Sigmoid colon (tissue), 7 donors: ENCODE measurements around the gene PLPP2. TPM values are rescaled to one million over a fixed set of nuclear protein-coding genes. Genes with fewer than 3 reads are reported as not detected.
A peak's percentile ranks its signal among the peaks of the same experiment; 100 is the strongest.

Experiments
- DNase-seq: peaks from one replicate; pipeline ENCODE4 v3.0.0-alpha.2; 2019
- H3K27ac ChIP-seq, 4 donors: fragments of 200-600 bp; sonication (generic); one replicate each; pipeline ENCODE4 v1.5.1; 2016 to 2019; ENCODE audit warnings: mild to moderate bottlenecking in 1 of 4
- H3K27me3 ChIP-seq, 3 donors: fragments of 200-600 bp; sonication (generic); one replicate each; pipeline ENCODE4 v1.5.1; 2019; ENCODE audit warnings: mild to moderate bottlenecking in 1 of 3
- H3K36me3 ChIP-seq, 4 donors: fragments of 200-600 bp; sonication (generic); one replicate each; pipeline ENCODE4 v1.5.1; 2016 to 2019
- H3K4me1 ChIP-seq, 4 donors: fragments of 200-600 bp; sonication (generic); one replicate each; pipeline ENCODE4 v1.5.1; 2017 to 2019
- H3K4me3 ChIP-seq, 4 donors: fragments of 200-600 bp; sonication (generic); one replicate each; pipeline ENCODE4 v1.5.1; 2017 to 2019; ENCODE audit warnings: mild to moderate bottlenecking in 2 of 4, moderate library complexity in 1 of 4
- H3K9me3 ChIP-seq, 4 donors: fragments of 200-600 bp in 3 of 4; sonication (generic) in 3 of 4; one replicate each; pipeline versions ENCODE4 v1.5.1 to v1.6.1; 2013 to 2019
- CTCF ChIP-seq, 4 experiments: fragments of 450-650 bp in 3 of 4; fragments of 200-600 bp in 1 of 4; IDR thresholded peaks; one replicate each; pipeline ENCODE4 v1.5.1; 2016 to 2019; ENCODE audit warnings: antibody characterized with exemption in 4 of 4, mild to moderate bottlenecking in 3 of 4, moderate library complexity in 2 of 4
- EP300 ChIP-seq, 4 donors: sonication (generic); formaldehyde crosslinking; IDR thresholded peaks; one replicate each; pipeline ENCODE4 v1.6.1; 2017; ENCODE audit warnings: antibody characterized with exemption in 4 of 4
- POLR2A ChIP-seq, 2 donors: fragments of 450-650 bp; IDR thresholded peaks; one replicate each; pipeline ENCODE4 v1.6.1; 2016; ENCODE audit warnings: antibody characterized with exemption in 2 of 2, mild to moderate bottlenecking in 2 of 2, moderate library complexity in 2 of 2
- POLR2AphosphoS5 ChIP-seq, 4 donors: sonication (generic); formaldehyde crosslinking; IDR thresholded peaks; one replicate each; pipeline ENCODE4 v1.6.1; 2017; ENCODE audit warnings: antibody characterized with exemption in 4 of 4
- WGBS, 2 donors: extraction: QIAGEN DNeasy Blood & Tissue Kit; methylation state at CpG; one replicate each; pipeline ENCODE4 v1.1.7; 2013; 5-methylcytosine and 5-hydroxymethylcytosine counted together
- intact Hi-C: fragments of 100-400 bp; cut with DNase I; formaldehyde crosslinking; loops from one replicate; pipeline ENCODE4 v1.15.1; 2023
- polyA plus RNA-seq, 3 donors: library from polyadenylated mRNA; stranded (reverse); fragments of 200-250 nt; gene quantifications; one replicate each; pipeline ENCODE4 v1.2.3, GENCODE V29; 2013
- total RNA-seq, 4 donors: library from RNA; depleted of rRNA; stranded (reverse); fragments of >200 nt; gene quantifications; one replicate each; pipeline ENCODE4 v1.1.0, GENCODE V29; 2016
- donor health status: healthy with polysubstance abuse.
- donor health status: Bipolar disorder and iron deficiency.
- donor health status: healthy.

PLPP2 gene
- total and polyA plus RNA-seq, 7 donors: 1.6 to 111 (median 3.6) TPM

GRCh38 chr19:326871-327270 lies 35.7 kb upstream of the PLPP2 start:
- intact Hi-C loops: no loop called here
- no peaks in the 10 kb centered on the region for H3K4me1 ChIP-seq
- TF ChIP-seq POLR2AphosphoS5 (IDR thresholded peaks at IDR 0.05) (no peak), POLR2A (IDR thresholded peaks at IDR 0.05) (no peak), EP300 (IDR thresholded peaks at IDR 0.05) (no peak), CTCF (IDR thresholded peaks at IDR 0.05) (no peak)
- WGBS, 2 donors: 91 to 97% methylated on average over 15 of the region's 15 CpGs
- peaks cover 21 to 98% (median 68%) of the 10 kb centered on the region in 4 donors for H3K36me3 ChIP-seq
- H3K27me3 ChIP-seq: no peaks in the 10 kb centered on the region
- peaks cover 0 to 8% (median 1%) of the 10 kb centered on the region in 4 donors for H3K9me3 ChIP-seq
- H3K27ac ChIP-seq: no peak overlapping the region
- peak; percentile 32 for DNase-seq
- no peak overlapping the region for H3K4me3 ChIP-seq

GRCh38 chr19:325937-326565 lies 34.8 kb upstream of the PLPP2 start:
- no peak for DNase-seq
- Histone ChIP-seq H3K9me3 (peaks cover 0 to 8% (median 1%) of the 10 kb centered on the region in 4 donors), H3K36me3 (peaks cover 18 to 97% (median 67%) of the 10 kb centered on the region in 4 donors), H3K4me3 (no peak overlapping the region), H3K27me3 (no peaks in the 10 kb centered on the region), H3K27ac (no peak overlapping the region), H3K4me1 (no peaks in the 10 kb centered on the region)
- intact Hi-C loops: no loop called here
- 91 to 97% methylated on average over 33 of the region's 33 CpGs for WGBS, 2 donors
- TF ChIP-seq CTCF (IDR thresholded peaks at IDR 0.05) (no peak), EP300 (IDR thresholded peaks at IDR 0.05) (no peak), POLR2AphosphoS5 (IDR thresholded peaks at IDR 0.05) (no peak), POLR2A (IDR thresholded peaks at IDR 0.05) (no peak)

- no peaks in the 10 kb centered on the region for H3K4me1 ChIP-seq
- H3K36me3 ChIP-seq: peaks cover 12 to 97% (median 64%) of the 10 kb centered on the region in 4 donors
- no peak overlapping the region for H3K27ac ChIP-seq
- 92 to 93% methylated on average over 24 of the region's 24 CpGs for WGBS, 2 donors
- H3K9me3 ChIP-seq: peaks cover 0 to 4% (median 0%) of the 10 kb centered on the region in 4 donors
- intact Hi-C loops: no loop called here
- TF ChIP-seq POLR2A (IDR thresholded peaks at IDR 0.05): no peak
- TF ChIP-seq POLR2AphosphoS5 (IDR thresholded peaks at IDR 0.05): no peak
- TF ChIP-seq CTCF (IDR thresholded peaks at IDR 0.05): no peak
- no peak for TF ChIP-seq EP300 (IDR thresholded peaks at IDR 0.05)
- no peaks in the 10 kb centered on the region for H3K27me3 ChIP-seq
- H3K4me3 ChIP-seq: no peak overlapping the region
- DNase-seq: no peak
Observed at GRCh38 chr19:325173-325936, 34.2 kb upstream of the PLPP2 start.

- H3K4me3 ChIP-seq: no peak overlapping the region
- intact Hi-C loops: no loop called here
- WGBS, 2 donors: 97% methylated on average over 8 of the region's 8 CpGs
- no peak overlapping the region for H3K27ac ChIP-seq
- H3K4me1 ChIP-seq: no peaks in the 10 kb centered on the region
- H3K27me3 ChIP-seq: no peaks in the 10 kb centered on the region
- no peak for DNase-seq
- peaks cover 12 to 94% (median 58%) of the 10 kb centered on the region in 4 donors for H3K36me3 ChIP-seq
- TF ChIP-seq EP300 (IDR thresholded peaks at IDR 0.05) (no peak), CTCF (IDR thresholded peaks at IDR 0.05) (no peak), POLR2A (IDR thresholded peaks at IDR 0.05) (no peak), POLR2AphosphoS5 (IDR thresholded peaks at IDR 0.05) (no peak)
- peaks cover 0 to 4% (median 0%) of the 10 kb centered on the region in 4 donors for H3K9me3 ChIP-seq
Observed at GRCh38 chr19:324716-325115, 33.5 kb upstream of the PLPP2 start.
